GM12864 (cell line): ENCODE results near the gene TP53I11.

Experiments used
- DNase-seq: peaks from one replicate; pipeline ENCODE4 v3.0.0-alpha.2; 2011; ENCODE audit warnings: low read depth
- H3K4me3 ChIP-seq: 2 replicates; pipeline ENCODE4 v1.5.1; 2011; ENCODE audit warnings: mild to moderate bottlenecking, low read depth, low read length, control low read depth
- TF ChIP-seq, protein P1 (sequence below): IDR thresholded peaks from 2 replicates; pipeline ENCODE4 v1.5.1; 2011; ENCODE audit warnings: low read depth, mild to moderate bottlenecking, moderate library complexity, low read length, control low read depth, inconsistent platforms; ENCODE audit errors: missing control alignments

The TP53I11 gene

DNA sequence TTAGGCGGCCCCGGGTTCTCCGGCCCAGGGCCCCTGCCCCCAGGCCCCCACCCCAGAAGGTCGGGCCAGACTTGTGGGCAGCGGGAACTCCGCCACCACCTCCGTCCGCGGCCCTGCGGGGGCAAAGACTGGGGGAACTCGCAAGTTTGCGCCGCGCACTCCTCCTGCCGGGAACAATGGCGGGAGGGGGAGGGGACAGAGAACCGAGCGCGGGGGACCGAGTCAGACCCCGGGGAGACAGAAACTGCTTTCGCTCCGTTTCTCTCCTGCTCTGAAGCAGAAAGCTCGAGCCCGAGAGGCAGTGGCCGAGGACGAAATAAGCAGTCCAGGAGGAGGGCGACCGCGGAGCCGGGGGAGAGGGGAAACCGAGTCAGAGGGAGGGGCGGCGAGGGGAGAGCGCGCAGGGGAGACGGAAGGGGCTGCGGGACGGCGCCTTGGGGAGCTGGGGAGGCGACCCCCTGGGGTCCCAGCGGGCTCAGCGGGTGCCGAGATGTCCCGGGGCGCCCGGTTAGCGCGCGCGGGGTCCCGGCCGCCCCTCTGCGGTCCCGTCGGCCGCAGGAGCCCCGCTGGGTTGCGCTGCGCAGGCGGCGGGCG, 555 bp downstream of the TP53I11 start:
- no peak for DNase-seq
- no peak overlapping the region; the same call in 1 of the 2 replicates for H3K4me3 ChIP-seq
- TF ChIP-seq, protein P1, sequence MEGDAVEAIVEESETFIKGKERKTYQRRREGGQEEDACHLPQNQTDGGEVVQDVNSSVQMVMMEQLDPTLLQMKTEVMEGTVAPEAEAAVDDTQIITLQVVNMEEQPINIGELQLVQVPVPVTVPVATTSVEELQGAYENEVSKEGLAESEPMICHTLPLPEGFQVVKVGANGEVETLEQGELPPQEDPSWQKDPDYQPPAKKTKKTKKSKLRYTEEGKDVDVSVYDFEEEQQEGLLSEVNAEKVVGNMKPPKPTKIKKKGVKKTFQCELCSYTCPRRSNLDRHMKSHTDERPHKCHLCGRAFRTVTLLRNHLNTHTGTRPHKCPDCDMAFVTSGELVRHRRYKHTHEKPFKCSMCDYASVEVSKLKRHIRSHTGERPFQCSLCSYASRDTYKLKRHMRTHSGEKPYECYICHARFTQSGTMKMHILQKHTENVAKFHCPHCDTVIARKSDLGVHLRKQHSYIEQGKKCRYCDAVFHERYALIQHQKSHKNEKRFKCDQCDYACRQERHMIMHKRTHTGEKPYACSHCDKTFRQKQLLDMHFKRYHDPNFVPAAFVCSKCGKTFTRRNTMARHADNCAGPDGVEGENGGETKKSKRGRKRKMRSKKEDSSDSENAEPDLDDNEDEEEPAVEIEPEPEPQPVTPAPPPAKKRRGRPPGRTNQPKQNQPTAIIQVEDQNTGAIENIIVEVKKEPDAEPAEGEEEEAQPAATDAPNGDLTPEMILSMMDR = no peak

DNA sequence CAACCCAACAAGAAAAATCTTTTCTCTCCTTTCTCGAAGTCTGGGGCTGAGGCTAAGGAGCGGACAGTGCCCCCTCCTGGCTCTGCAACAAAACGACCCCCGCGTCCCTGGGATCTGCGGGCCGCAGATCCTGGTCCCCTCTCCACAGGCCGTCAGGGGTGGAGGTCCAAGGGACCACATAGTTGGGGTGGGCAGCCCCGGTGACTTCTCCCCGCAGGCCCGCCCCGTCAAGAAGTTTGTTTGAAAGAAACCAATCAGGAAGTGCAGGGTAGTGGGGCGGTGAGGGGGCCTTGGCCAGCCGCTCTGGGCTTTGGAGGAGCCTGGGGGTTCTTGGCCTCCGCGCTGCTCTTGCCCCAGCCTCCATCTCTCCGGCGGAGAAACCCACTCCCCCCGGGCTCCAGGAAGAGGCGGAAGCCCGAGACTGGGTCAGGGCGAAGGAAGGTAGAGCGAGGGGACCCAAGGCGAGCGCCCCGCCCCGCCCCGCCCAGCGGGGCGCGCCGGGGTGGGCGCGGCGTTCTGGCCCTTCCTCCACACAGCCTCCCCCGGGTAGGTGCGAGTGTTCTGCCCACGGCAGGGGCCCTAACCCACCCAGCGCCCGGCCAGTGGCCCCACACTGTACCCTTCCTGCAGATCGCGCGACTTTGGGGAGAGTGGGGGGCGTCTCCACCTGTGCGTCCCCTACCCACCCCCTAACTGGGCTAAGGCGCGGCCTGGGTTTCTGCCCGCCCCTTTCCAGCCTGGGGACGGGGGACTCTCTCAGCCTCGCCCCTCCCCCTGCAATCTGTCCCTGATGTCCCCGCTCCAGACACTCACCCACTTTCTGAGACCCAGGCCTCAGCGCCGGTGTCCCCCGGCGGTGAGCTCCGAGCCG, 1.3 kb downstream of the TP53I11 start:
- TF ChIP-seq, protein P1 = peak; percentile 22
- H3K4me3 ChIP-seq = no peak overlapping the region
- no peak for DNase-seq

DNA sequence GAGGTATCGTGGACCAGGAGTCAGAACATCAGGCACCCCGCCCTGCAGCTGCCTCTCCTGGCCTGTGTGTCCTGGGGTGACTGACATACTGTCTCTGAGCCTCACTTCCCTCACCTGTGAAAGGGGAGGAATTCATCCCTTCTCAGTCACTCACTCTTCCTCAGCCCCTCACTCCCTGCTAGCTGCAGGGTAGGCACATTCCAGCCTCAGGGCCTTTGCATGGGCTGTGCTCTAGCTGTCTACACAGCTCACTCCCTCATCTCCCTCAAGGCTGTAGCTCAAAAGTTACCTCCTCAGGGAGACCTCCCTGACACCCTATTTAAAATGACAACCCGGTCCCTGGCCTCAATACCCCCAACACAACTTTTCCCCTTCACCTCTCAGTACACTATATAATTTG, 2.5 kb downstream of the TP53I11 start:
- H3K4me3 ChIP-seq = no peak overlapping the region
- no peak for DNase-seq
- TF ChIP-seq, protein P1 = no peak

DNA sequence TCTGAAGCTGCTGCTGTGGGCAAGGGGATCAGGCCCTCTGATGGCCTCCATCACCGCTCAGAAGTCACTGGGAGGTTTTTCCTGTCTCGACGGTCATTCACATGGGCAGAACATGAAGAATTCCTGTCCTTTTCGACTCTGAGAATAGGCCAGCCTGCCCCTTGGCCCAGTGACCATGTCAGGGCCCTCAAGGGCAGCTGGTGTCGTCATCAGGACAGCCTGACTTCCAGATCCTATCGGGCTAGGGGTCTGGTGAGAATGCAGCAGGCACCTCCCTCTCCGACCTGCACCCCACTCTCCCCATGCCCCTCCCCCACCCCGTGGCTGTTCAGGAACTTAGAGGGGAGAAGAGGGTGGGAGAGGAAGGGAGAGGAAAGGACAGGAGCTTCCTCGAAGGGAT, 3.6 kb downstream of the TP53I11 start:
- H3K4me3 ChIP-seq = no peak overlapping the region
- TF ChIP-seq, protein P1 = no peak
- DNase-seq = no peak

DNA sequence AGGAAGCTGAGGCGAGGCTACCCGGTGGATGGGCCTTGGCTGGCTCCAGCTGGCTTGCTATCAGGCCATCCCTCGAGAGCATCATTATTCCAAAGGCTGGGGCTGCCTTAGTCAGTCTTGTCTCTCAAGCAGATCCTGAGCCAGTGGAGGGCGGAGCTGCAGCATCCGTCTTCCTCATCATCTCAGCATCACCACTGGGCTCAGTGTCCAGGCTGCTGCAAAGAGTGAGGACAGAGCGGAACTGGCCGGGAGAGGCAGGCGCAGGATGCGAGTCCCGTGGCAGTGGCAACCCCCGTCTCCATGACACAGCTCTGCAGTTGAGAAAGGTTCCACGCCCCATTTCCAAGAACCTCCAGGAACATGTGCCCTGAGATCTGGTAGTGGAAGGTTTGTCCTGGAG, 4.4 kb downstream of the TP53I11 start:
- H3K4me3 ChIP-seq = no peak overlapping the region
- TF ChIP-seq, protein P1 = no peak
- DNase-seq = no peak

DNA sequence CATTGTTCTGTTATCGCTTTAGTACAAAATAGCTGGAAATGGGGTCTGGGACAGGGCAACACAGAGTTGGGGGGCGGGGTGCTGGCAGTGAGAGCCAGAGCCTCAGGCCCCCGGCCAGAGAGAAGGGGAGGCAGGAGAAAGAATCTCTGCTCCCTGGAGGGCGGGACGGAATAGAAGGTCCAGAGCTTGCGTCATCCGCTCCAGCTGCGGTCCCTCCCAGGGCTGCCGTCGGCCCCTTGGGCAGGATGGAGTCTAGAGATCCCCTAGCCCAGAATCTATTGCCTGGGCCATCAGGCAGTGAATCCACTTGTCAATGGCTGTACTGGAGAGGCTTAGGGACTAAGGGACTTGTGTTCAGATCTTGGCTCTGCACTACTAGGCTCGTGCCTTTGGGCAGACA, 5.0 kb downstream of the TP53I11 start:
- no peak overlapping the region for H3K4me3 ChIP-seq
- no peak for DNase-seq
- TF ChIP-seq, protein P1 = no peak

DNA sequence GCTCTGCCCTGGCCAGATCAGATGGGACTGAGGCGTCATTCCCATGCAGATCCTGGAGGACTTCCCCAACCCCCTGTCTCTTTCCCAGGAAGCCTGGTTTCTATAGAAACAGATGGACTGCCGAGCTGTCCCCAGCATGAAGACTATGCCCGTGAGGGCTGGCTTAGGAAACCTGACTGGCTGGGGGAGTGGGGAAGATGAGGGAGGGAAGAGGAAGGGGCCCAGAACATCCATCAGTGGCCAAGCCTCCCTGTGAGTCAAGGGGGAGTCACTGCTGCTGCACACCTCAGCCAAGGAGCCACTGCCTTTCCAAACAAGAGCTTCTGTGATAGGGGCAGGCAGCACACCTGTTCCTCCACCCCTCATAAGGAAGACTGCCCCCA, 5.8 kb downstream of the TP53I11 start:
- TF ChIP-seq, protein P1 = no peak
- no peak overlapping the region for H3K4me3 ChIP-seq
- no peak for DNase-seq
